ENCODE data around the gene EEA1. TPM values are rescaled to one million over a fixed set of nuclear protein-coding genes. Genes with fewer than 3 reads are reported as not detected.

Gene EEA1
- total RNA-seq, 1 experiment from 2014 or later, result 7.9 TPM

DNA sequence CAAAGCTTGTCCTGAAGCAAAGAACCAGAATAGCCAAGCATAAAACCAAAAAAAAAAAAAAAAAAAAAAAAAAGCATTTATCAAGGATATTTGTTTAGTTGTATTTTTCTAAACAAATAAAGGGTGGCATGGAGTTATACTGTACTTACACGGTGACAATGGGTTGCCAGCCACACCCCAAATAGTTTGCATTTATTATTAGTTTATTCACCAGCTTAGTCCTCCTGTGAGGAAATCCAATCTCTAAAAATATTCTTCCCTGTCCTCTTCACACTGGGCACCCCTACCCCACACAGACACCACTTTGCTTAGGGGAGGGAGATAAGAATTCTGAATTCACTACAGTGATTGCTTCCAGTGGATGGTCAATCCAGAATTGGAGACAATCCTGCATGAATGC is 207.4 kb downstream of the EEA1 start:
- Histone ChIP-seq H3K4me1 (ENCODE audit: insufficient read depth, low read length) (peaks cover 8% of the 10 kb centered on the region; the same call in 1 of the 2 replicates), H3K27me3 (ENCODE audit: low read length) (no peaks in the 10 kb centered on the region), H3K36me3 (ENCODE audit: low read depth, low read length) (no peaks in the 10 kb centered on the region), H3K4me3 (ENCODE audit: low read length) (no peak overlapping the region), H3K9me2 (replicated peaks; ENCODE audit: low read length) (no peaks in the 10 kb centered on the region), H3K4me2 (ENCODE audit: low read length) (no peak overlapping the region), H3K27ac (ENCODE audit: low read length) (no peak overlapping the region), H3F3A (ENCODE audit: low read length, unreplicated experiment) (no peaks in the 10 kb centered on the region), H2AFZ (ENCODE audit: low read length) (no peak overlapping the region), H3K9me3 (ENCODE audit: low read length) (no peaks in the 10 kb centered on the region), H4K20me1 (ENCODE audit: low read length) (no peaks in the 10 kb centered on the region), H3K9ac (ENCODE audit: low read length) (no peak overlapping the region), H3K79me2 (ENCODE audit: low read length) (no peaks in the 10 kb centered on the region)
- ATAC-seq (peak; percentile 56), DNase-seq (no peak)
- intact Hi-C loops (cut with micrococcal nuclease), result no loop called here
- no TSS peak for BruUV-seq (replicated peaks)
- no peak for TF ChIP-seq EZH2 (IDR thresholded peaks at IDR 0.05; ENCODE audit: low read length, unreplicated experiment)
- TF ChIP-seq EZH2phosphoT487 (IDR thresholded peaks at IDR 0.05; ENCODE audit: borderline replicate concordance, low read length), result no peak
- TF ChIP-seq, protein P1, sequence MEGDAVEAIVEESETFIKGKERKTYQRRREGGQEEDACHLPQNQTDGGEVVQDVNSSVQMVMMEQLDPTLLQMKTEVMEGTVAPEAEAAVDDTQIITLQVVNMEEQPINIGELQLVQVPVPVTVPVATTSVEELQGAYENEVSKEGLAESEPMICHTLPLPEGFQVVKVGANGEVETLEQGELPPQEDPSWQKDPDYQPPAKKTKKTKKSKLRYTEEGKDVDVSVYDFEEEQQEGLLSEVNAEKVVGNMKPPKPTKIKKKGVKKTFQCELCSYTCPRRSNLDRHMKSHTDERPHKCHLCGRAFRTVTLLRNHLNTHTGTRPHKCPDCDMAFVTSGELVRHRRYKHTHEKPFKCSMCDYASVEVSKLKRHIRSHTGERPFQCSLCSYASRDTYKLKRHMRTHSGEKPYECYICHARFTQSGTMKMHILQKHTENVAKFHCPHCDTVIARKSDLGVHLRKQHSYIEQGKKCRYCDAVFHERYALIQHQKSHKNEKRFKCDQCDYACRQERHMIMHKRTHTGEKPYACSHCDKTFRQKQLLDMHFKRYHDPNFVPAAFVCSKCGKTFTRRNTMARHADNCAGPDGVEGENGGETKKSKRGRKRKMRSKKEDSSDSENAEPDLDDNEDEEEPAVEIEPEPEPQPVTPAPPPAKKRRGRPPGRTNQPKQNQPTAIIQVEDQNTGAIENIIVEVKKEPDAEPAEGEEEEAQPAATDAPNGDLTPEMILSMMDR (conservative IDR thresholded peaks at IDR 0.05; ENCODE audit: low read depth, low read length), result no peak
- ChIA-PET POLR2A (ENCODE audit: unreplicated experiment) (no interaction called here), CTCF (no interaction called here)

- POLR2A ChIA-PET (ENCODE audit: unreplicated experiment), result no interaction called here
- CTCF ChIA-PET, result no interaction called here
- no peak for DNase-seq
- H3K9me3 ChIP-seq (ENCODE audit: low read length), result no peaks in the 10 kb centered on the region
- no peak overlapping the region for H3K27ac ChIP-seq (ENCODE audit: low read length)
- no peak overlapping the region for H2AFZ ChIP-seq (ENCODE audit: low read length)
- intact Hi-C loops (cut with micrococcal nuclease), result no loop called here
- no TSS peak for BruUV-seq (replicated peaks)
- no peak overlapping the region for H3K4me2 ChIP-seq (ENCODE audit: low read length)
- no peaks in the 10 kb centered on the region for H3K27me3 ChIP-seq (ENCODE audit: low read length)
- no peaks in the 10 kb centered on the region for H4K20me1 ChIP-seq (ENCODE audit: low read length)
- H3K4me1 ChIP-seq (ENCODE audit: insufficient read depth, low read length), result peaks cover 8% of the 10 kb centered on the region; the same call in 1 of the 2 replicates
- no peaks in the 10 kb centered on the region for H3K36me3 ChIP-seq (ENCODE audit: low read depth, low read length)
- H3K4me3 ChIP-seq (ENCODE audit: low read length), result no peak overlapping the region
- TF ChIP-seq, protein P1 (conservative IDR thresholded peaks at IDR 0.05; ENCODE audit: low read depth, low read length), result no peak
- no peak for TF ChIP-seq EZH2phosphoT487 (IDR thresholded peaks at IDR 0.05; ENCODE audit: borderline replicate concordance, low read length)
- no peak for TF ChIP-seq EZH2 (IDR thresholded peaks at IDR 0.05; ENCODE audit: low read length, unreplicated experiment)
- no peak for ATAC-seq
- H3F3A ChIP-seq (ENCODE audit: low read length, unreplicated experiment), result no peaks in the 10 kb centered on the region
- no peak overlapping the region for H3K9ac ChIP-seq (ENCODE audit: low read length)
- H3K79me2 ChIP-seq (ENCODE audit: low read length), result no peaks in the 10 kb centered on the region
- no peaks in the 10 kb centered on the region for H3K9me2 ChIP-seq (replicated peaks; ENCODE audit: low read length)
These were observed 208.0 kb downstream of the EEA1 start for GRCh38 chr12:92721130-92721529.

Other genes with a start within 250 kb of the EEA1 start
- not detected in 2 replicates for gene PLEKHG7, start 226.3 kb downstream of the EEA1 start, total RNA-seq (2014; rRNA removed)

Measured in PC-3 (cell line).